KG1 (cell line): ENCODE measurements around the gene NCKIPSD.

Experiments used
- DNase-seq: peaks from one replicate; lab custom pipeline; 2025; lab: John Stamatoyannopoulos, UW

The NCKIPSD gene

DNA sequence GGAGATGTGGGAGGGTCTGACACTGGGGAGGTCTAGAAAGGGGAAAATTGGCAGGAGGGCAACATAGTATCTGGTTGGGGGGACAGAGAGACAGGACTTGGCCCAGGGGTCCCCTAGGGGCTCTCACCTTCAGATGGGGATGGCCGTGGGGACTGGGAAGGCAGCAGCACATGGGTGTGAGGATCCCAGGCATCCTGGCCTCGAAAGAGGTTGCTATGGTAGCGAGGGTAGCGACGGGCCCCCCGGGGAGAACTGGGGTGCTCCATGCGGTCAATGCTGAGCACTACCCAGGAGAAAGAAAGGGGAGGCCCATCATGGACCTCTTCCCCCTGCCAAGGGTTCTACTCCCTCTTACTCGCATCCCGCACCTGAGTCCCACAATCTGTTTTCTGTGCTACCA lies 38.0 kb downstream of the NCKIPSD start:
- no peak for DNase-seq

DNA sequence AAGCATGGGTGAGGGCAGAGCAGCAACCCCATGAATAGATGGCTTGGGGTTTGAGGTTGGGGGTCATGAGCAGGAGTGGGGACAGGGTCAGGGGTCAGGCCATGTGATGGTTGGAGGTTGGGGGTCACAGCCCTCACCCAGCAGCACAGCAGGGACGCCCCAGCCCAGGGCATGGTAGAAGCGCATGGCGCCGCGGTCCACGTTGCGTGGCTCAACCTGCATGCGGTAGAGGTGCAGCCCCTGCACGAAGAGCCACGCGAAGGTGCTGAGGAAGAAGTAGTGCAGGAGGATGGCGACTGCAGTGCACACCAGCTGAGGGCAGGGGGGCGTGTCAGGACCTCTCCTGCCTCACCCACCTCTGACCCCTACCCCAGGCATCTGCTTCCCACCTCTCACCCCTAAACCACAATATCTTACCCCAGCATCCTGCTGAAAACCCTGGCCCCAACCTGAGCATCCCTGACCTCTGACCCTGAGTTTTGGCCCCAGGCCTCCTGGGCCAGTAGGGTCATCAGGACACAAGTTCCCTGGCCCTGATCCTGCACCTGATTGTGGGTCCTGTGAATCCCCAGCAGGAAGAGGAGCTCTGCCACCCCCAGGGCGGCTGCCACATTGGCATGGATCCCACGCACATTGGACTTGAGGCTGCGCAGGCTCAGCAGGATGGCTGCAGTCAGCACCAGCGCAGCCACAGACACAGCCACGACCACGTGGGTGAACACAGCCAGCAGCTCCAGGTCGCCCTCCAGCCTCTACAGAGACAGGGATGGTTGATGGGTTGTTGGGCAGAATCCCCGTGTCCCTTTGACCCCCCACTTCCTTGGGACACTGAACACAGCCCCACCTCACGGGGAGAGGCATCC lies 40.6 kb downstream of the NCKIPSD start:
- no peak for DNase-seq

DNA sequence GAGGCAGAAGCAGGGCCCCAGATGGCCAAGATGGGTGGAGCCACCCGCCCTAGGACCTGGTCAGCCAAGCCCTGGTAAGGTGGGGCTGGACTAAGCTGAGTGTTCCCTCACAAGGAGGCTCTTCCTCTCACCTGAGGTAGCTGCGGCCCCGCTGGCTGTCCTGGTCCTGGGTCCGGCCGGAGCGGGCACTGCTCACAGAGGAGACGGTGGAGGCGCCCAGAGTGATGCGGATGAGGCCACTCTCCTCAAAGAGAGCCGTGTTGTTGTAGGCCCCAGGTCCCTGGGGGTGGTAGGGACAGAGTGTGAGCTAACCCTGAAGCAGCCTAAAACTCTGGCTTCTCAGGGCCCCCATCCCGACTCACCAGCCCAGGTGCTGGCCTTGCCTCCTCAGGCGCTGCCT lies 43.1 kb downstream of the NCKIPSD start:
- DNase-seq = no peak

DNA sequence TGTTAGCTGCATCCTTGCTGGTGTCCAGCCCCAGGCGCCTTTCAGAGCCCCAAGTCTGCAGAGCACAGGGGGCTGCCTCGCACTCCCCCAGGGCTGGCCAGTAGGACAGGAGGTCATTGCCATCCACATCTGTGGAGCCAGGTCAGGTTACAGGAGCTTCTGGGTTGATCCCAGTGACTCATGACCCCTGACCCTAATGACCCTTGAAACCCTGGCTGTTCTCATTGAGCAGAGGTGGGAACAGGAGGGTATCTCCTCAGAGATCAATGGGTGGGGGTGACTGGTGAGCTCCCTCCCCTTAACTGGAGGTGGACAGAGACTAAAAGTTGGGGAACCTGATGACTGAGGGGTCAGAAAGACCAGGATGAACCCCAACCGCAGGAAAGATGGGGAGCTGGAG lies 44.3 kb downstream of the NCKIPSD start:
- no peak for DNase-seq

DNA sequence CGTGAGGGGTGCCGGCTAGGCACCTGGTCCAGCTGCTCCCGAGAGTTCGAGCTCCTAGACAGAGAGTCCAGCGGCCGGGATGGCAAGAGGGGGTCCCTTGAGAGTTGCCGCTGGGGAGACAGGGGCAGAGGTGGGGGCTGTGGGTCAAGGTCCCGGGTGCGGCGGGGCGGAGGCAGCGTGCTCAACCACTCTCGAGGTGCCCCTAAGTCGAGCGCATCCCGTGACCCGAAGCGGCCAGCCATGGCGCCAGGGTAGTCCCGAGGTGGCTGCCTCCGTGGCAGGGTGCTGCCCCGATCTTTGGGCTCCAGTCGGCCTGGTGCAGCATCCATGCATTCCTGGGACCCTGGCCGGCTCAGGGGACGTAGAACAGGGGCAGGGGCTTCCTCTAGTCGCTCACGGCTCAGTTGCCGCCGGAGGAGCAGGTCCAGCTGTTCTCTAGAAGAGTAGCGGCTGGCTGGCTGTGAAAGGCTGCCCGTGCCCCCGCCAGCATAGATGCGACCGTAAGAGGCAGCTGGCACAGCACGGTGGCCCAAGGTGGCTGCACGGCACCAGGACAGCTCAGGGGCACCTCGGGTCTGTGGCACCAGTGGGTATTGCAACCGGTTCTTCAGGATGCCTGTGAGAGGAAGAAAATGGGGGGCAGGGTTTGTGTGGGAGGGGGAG lies 45.6 kb downstream of the NCKIPSD start:
- DNase-seq = no peak

DNA sequence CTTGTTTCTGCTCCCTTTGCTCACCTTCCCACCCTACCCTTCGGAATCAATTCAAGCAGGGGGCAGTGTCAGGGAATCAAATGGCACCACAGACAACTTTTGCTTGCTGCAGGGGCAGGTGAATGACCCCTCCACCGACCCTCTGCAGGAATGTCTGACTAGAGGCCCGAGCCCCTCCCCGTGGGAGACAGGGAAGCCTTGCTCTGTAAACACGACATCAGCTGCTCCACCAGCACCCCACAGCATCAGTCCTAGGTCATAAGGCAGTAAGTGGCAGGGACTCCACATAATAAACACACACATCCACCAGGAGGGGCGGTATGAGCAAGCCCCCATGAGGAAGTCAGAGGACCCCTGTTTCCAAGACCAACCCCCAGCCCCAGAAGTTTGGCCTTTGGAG lies 48.4 kb downstream of the NCKIPSD start:
- no peak for DNase-seq

DNA sequence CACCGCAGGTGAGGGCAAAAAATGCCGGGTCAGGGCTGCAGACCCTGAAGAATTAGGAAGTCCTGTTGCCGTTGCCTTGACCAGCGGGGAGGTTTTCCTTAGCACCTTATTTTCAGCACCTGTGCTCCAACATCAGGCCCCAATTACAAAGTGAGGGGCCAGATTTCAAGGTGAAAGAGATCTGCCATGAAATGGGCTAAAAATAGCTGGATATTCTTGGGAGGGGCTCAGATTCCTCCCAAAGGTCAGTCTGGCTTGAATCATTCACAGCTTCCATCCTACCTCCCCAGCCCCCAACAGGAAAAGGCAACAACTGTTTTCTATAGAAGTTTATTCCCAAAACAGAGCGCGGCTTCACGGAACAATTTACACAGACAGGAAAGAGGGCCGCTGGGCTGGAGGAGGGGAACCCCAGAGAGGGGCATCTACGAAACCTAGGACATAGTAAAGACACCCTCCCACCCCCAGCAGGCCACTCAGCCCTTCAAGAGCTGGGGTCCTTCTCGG lies 49.5 kb downstream of the NCKIPSD start:
- no peak for DNase-seq

DNA sequence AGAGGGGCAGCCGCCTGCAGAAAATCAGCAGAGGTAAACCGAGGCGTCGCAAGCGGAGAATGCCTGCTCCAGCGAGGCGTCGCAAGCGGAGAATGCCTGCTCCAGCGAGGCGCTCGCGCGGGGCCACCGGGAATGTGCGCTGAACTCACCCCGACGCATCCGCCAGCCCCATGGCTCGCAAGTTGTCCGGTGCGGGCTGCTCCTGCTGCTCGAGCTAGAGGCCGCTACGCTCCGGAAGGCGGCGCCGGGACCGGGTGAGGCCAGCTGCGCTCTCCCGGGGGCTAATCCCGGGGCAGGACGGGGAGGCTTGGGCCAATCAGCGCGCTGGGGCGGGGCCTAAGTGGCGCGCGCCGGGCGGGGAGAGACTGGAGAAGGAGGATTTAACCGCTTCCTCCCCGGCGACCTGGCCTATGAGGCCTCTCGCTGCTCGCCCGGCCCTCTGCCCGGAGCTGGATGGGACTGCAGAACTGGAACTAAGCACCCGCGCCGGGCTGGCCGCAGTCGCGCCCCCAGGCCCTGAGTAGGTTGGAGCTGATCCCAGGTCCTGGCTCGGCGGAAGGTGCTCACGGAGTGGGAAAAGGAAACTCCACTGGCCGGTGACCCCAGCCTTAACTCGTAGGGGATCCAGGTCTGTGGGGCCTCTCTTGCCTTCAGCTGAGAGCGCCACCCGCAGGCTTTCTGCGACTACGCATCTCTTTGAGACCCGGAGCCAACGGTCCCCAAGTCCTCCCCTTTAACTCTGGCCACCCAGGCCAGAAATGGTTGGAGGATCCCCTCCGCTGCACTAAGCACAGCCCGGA lies 50.3 kb downstream of the NCKIPSD start, which contains the start of gene SLC26A6:
SLC26A6 (minus strand) TSS at position 240 of the 800 bp plus-strand sequence; CDS start at position 172, 68 bp downstream.
- DNase-seq = peak; percentile 94

DNA sequence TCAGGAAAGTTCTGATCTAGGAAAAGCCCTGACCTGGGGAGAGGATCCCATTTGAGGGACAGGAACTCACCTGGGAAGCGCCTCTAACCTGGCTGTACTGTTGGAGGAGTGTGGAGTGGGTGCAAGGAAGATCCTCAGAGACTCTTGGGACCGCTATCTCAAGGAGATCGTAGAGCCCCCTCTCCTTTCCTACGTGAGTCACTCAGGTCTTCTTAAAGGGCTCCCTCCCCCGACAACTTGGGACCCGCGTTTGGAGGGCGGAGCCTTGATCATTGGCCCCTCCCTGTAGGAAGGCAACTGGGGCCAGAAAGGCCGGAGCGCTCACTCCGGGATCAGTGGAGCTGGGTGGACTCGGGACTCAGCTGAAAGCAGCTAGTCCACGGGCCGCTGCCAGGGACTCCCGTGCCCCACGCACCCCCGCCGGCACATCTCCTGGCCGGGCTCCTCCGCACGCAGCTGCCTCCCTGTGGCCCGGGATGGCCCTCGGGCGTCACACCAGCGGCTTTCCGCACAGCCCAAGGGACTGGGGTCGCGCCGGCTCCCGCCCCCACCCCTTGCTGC lies 51.0 kb downstream of the NCKIPSD start:
- DNase-seq = no peak

DNA sequence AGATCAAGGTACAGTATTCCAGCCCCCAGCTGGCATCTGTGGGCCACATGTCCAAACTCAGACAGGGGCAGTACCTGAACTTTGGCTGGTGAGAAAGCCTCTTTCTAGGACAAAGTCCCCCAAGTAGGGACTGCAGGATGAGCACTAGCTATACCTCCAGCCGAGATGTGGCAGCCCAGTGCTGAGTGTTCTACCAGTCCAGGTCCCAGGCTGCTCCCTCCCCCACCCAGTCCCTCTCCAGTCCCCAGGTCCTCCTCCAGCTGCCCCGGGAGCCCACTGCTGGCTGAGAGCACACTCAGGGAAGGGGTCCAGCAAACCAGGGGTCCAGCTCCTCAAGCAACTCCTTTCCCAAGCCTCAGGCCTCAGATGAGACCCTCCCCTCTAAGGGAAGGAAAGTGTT lies 52.0 kb downstream of the NCKIPSD start:
- DNase-seq = no peak

DNA sequence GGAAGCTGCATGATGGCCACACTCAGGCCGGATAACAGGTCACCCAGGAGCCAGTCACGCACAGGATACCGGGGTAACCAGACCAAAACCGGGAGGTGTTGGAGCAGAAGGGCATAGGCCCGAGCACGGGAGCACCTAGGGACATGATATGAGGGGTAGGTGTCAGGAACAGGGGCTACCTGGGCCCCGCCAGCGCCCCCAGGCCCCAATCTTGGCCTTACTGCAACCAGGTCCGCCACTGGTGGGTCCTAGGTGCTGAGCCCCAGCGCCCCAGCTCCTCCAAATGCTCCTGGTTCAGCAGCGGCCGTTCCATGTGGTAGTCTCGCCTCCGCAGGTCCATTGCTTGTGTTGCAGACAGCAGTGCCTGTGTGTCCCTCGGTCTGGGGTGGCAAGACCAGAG lies 52.5 kb downstream of the NCKIPSD start:
- DNase-seq = no peak

DNA sequence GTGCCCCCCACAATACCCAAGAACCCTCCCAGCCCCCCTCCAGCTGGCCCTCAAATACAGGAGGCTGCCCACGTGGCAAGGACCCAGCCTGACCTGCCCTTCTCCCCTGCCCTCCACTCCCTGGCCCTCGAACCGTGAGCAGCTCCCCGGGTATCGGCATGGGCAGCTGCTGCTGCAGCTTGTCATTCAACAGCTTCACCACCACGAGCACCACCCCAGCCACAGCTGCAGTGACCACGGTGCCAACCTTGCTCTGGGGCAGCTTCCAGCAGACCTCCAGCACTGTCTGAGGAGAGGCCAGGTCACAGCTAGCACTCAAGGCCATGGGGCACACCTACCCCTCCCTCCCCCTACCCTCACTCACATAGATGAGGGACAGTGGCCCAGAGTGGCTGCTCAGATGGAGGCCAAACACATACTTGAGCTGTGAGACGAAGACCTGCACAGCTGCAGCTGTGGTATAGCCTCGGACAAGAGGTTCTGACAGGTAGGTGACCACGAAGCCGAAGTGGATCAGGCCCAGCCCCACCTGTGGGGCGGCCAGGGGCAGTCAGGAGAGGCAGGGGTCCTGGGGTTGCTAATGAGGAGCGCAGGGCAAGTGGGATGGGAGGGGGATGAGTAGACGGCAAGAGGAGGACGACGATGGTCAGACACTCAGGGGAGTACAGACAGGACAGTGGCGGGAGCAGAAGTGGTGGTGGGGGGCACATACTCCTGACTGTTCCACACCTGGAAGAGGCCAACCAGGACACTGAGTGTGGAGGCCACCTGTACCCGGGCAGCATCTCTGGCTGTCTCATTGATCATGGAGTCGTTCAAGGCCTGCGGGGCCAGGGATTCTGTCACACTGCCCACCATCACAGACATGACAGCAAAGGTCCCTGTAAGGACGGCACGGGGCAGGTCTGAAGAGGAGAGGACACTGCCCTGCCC lies 53.9 kb downstream of the NCKIPSD start:
- DNase-seq = no peak

DNA sequence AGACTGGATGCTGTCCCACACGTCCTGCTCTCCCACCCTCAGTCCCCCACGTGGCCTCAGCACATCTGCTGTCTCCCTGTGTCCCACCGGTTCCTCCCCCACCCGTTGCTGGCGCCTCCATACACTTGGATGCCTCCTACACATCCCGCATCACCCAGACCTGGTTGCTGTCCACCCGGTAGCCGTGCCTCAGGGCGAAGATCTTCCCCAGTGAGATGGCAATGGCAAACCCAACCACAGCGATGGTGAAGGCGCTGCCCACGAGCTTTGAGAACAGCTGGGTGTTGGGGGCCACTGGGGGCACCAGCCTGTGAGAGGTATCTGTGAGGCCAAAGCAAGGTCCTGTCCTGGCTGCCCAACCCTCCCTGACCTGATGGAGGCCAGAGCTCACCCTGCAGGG lies 54.9 kb downstream of the NCKIPSD start:
- no peak for DNase-seq

DNA sequence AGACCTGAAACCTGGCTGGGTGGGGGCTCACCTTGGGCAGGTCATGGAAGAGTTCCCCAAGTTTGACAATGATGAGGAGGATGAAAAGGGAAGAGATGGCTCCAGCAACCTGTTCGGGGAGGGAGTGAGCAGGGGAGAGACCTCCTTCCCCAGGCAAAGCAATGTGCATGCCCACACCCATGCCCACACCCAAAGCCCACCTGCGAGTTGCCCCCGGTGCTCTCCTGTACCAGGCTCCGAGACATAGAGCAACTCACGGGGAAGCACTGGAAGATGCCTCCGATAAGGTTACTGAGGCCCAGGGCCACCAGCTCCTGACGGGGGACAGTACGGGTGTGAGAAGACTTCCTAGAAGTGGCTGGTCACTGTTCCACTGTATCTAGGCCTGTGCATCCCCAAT lies 55.3 kb downstream of the NCKIPSD start:
- no peak for DNase-seq

DNA sequence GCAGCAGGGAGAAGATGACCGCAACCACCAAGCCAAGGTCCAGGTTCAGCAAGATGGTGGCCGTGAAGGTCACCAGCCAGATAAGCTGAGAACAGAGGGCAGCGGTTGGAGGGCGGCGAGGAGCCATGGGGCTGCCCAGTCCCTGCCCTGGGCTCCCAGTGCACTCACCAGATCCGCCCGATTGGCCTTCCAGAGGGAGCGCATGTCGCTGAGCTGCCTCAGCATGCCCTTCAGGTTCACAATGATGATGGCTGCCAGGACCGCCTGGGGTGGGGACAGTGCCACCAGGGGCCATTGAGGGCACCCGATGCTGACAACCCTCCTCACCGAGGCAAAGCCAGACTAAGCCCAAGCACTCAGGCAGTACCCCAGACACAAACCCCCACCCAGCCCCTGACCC lies 55.8 kb downstream of the NCKIPSD start:
- DNase-seq = no peak

DNA sequence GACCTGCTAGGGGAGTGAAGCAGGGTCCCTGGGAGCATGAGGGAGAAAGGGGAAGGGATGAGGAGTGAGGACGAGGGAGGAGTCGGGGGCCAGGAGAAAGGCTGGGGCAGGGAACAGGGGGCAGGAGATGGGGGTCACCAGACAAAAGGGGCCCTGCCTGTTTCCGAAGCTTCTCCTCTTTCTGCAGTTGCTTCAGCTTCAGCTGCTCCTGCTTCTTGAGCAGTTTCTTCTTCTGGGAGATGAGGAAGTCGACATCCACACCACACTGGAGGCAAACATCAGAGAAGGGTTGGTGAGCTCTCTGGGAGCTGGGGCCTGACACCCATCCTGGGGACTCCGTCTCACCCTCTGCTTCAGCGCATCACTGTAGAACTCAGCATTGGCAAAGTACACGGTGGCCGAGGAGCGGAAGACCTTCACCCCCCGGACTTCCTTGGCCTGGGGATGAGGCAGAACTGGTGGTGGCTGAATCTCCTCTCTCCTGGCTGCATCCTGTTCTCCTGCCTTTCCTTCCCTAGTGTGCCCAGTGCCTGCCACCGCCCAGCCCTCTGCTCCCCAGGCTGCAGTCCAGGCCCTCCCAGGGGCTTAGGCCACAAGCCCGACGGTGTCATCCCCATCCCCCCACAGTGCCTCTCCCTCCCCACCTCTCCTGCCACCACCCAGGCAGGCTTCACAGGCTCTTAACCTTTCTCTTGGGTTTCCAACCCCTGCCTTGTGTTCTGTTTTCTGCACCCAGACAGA lies 57.3 kb downstream of the NCKIPSD start:
- no peak for DNase-seq

DNA sequence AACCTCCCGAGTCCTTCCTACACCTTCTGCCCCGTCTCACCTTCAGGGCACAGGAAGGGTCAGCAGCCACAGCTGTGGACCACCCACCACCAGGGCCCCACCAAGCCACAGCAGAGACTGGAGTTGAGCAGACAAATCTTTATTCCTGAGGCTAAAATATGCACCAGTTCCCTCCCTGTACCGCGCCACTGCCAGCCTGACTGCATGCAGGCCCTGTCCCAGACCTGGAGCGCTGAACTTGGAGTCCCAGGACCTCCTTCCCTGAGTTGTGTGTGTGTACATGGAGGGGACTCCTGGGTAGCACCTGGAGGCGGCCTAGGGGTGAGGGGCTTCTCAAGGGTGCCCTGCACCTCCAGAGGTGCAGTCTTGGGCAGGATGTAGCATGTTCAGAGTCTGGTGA lies 60.1 kb downstream of the NCKIPSD start:
- DNase-seq = no peak

DNA sequence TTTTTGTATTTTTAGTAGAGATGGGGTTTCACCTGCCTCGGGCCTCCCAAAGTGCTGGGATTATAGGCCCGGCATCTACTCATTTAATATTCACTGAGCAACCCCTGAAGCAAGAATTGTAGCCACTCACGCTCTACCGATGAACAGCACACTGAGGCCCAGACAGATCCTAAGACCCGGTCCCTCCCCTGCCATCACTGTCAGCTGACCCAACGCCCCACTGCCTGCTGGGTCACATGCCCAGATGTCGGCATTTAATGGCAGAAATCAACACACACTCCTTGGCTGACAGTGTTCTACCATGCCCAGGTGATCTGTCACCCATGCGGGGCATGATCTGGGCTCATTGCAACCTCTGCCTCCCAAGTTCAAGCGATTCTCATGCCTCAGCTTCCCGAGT lies 60.9 kb downstream of the NCKIPSD start:
- DNase-seq = no peak

DNA sequence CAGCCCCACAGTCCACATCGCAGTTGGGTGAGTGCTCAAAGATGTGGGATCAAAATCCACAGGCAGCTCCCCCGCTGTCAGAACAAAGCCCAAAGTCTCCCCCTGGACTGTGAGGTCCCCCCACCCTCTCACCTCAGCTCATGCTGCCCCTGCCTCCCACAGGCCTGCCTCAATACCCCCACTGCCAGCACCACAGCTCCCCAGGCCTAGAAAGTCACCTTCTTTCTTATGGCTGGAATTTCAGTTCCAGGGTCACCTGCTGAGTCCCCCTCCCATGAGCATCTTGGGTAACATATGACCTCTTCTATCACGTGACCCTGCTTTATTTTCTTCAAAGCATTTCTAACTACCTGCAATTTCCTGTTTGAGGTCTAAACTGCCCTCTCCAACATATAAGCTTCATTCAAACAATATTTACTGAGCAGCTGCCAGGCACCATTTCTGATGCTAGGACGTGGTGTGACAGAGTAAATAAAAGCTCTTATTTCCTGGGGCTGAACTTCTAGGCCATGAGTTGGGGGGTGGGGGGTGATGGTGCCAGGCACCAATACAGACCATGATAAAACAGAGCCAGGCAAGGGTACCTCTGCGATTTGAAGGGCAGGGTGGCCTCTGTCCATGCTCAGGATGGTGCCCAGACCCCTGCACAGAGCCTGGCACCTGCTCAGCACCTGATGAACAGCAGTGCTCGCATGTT lies 61.7 kb downstream of the NCKIPSD start:
- no peak for DNase-seq
